HepG2 (cell line): ENCODE results near the gene TMEM151A. TPM values are rescaled to one million over a fixed set of nuclear protein-coding genes. Genes with fewer than 3 reads are reported as not detected.

Source experiments
- ATAC-seq: fragments of 200-7000 bp; cut with Tn5 transposase; 3 replicates; pipeline ENCODE4 v1.9.1; 2020; ENCODE audit warnings: mild to moderate bottlenecking, moderate library complexity
- BruUV-seq: library from RNA; stranded (reverse); fragments of 400-500 nt; replicated peaks from 2 replicates; lab custom pipeline; 2021; lab: Mats Ljungman, UMichigan
- CTCF ChIA-PET: fragments of 300-600 bp; formaldehyde crosslinking; extraction: SDS; loops from one replicate; lab custom pipeline; 2021; ENCODE audit warnings: low total read pairs, inconsistent platforms, low intra/inter-chr PET ratio; lab: Yijun Ruan, JAX
- POLR2A ChIA-PET: fragments of 350-600 bp; sonication (Branson Sonifier 250); formaldehyde crosslinking; loops from one replicate; lab custom pipeline; 2020; ENCODE audit warnings: antibody characterized with exemption, inconsistent platforms; lab: Yijun Ruan, JAX
- DNase-seq: peaks from one replicate; pipeline ENCODE4 v3.0.0-alpha.2; 2015; ENCODE audit warnings: low spot score
- FAIRE-seq: peaks from 3 replicates; lab custom pipeline; 2011; peaks lifted over from hg19 to GRCh38; lab: Jason Lieb, UNC
- H2AFZ ChIP-seq: one replicate; pipeline ENCODE4 v1.6.1; 2011; ENCODE audit warnings: low read length, inconsistent platforms
- H3K27ac ChIP-seq: fragments of 300-600 bp; 3 replicates; pipeline ENCODE4 v1.8.0; 2011; ENCODE audit warnings: mixed run types, mild to moderate bottlenecking, mixed read lengths, low read length, inconsistent platforms; ENCODE audit not compliant: insufficient read depth; ENCODE audit errors: extremely low read length
- H3K27me3 ChIP-seq, 2 experiments: fragments of 200-600 bp in 1 of 2; 2 replicates in 1 of 2; 3 replicates in 1 of 2; pipeline versions ENCODE4 v1.6.0 to v1.8.0; 2011; ENCODE audit warnings: low read length in 2 of 2, mild to moderate bottlenecking in 2 of 2, moderate library complexity in 2 of 2, inconsistent platforms in 1 of 2; ENCODE audit not compliant: insufficient read depth in 2 of 2, control insufficient read depth in 1 of 2
- H3K36me3 ChIP-seq, 2 experiments: fragments of 200-600 bp in 1 of 2; replicated peaks in 1 of 2; 2 replicates in 1 of 2; 3 replicates in 1 of 2; pipeline versions ENCODE4 v1.5.1 to v1.8.0; 2011; ENCODE audit warnings: low read length in 2 of 2, inconsistent platforms in 1 of 2; ENCODE audit not compliant: insufficient read depth in 2 of 2, control insufficient read depth in 1 of 2
- H3K4me1 ChIP-seq: 2 replicates; pipeline ENCODE4 v1.5.1; 2012; ENCODE audit warnings: low read length, inconsistent platforms; ENCODE audit not compliant: insufficient read depth
- H3K4me2 ChIP-seq: 2 replicates; pipeline ENCODE4 v1.6.0; 2011; ENCODE audit warnings: low read depth, low read length, inconsistent platforms
- H3K4me3 ChIP-seq, 3 experiments: fragments of 200-600 bp in 1 of 3; sonication (generic), shearing (Covaris generic) in 1 of 3; replicated peaks in 1 of 3; 2 replicates each; pipeline ENCODE4 v1.5.1; 2011 to 2016; ENCODE audit warnings: low read length in 3 of 3, inconsistent platforms in 2 of 3, low read depth in 2 of 3, mild to moderate bottlenecking in 2 of 3, control low read depth in 1 of 3, mixed read lengths in 1 of 3; ENCODE audit not compliant: insufficient read depth in 1 of 3
- H3K79me2 ChIP-seq: one replicate; pipeline ENCODE4 v1.6.1; 2011; ENCODE audit warnings: low read length, inconsistent platforms; ENCODE audit not compliant: insufficient read depth
- H3K9ac ChIP-seq: 2 replicates; pipeline ENCODE4 v1.6.0; 2011; ENCODE audit warnings: mild to moderate bottlenecking, low read depth, low read length, inconsistent platforms; ENCODE audit not compliant: insufficient read depth
- H3K9me3 ChIP-seq: 2 replicates; pipeline ENCODE4 v1.5.1; 2012; ENCODE audit warnings: mild to moderate bottlenecking, low read length
- H4K20me1 ChIP-seq: 2 replicates; pipeline ENCODE4 v1.6.0; 2011; ENCODE audit warnings: inconsistent platforms, mild to moderate bottlenecking, low read length, moderate library complexity; ENCODE audit not compliant: insufficient read depth
- AGO2 ChIP-seq: fragments of 200-400 bp; formaldehyde crosslinking; optimal IDR thresholded peaks from 2 replicates; pipeline ENCODE3; 2017; ENCODE audit warnings: mild to moderate bottlenecking, low read depth, low read length, moderate library complexity
- JDP2 ChIP-seq: sonication (generic); formaldehyde crosslinking; IDR thresholded peaks from 2 replicates; pipeline ENCODE4 v1.8.1; 2022; ENCODE audit warnings: missing genetic modification reagents, borderline replicate concordance
- KDM4B ChIP-seq: sonication (generic); formaldehyde crosslinking; IDR thresholded peaks from 2 replicates; pipeline ENCODE4 v1.4.0; 2020; ENCODE audit warnings: missing genetic modification reagents
- PRPF4 ChIP-seq: fragments of 200-400 bp; formaldehyde crosslinking; IDR thresholded peaks from 2 replicates; pipeline ENCODE4 v1.6.1; 2016; ENCODE audit warnings: low read length, low read depth; ENCODE audit not compliant: poor library complexity, severe bottlenecking
- ZBTB21 ChIP-seq: sonication (generic); formaldehyde crosslinking; IDR thresholded peaks from 2 replicates; pipeline ENCODE4 v1.4.0; 2020; ENCODE audit warnings: missing genetic modification reagents
- WGBS: methylation state at CpG from one replicate; pipeline ENCODE4 v1.1.6; 2017; ENCODE audit warnings: low lambda C conversion rate; 5-methylcytosine and 5-hydroxymethylcytosine counted together
- in situ Hi-C: cut with HindIII; loops from 2 replicates; pipeline ENCODE4 v1.10.0; 2017; ENCODE audit warnings: low pct_unique_long_range_greater_than_20kb; ENCODE audit not compliant: extremely low pct_ligation_motif_present
- intact Hi-C: fragments of 100-400 bp; cut with micrococcal nuclease; formaldehyde crosslinking; loops from one replicate; pipeline ENCODE4 v1.10.0; 2022; ENCODE audit not compliant: unreplicated experiment
- polyA plus RNA-seq, 8 experiments: library from polyadenylated mRNA; depleted of rRNA in 3 of 8; stranded (reverse) in 7 of 8; unstranded in 1 of 8; fragments of >200 nt; fragmentation: Illumina TruSeq in 4 of 8; extraction: Trizol in 4 of 8; gene quantifications; 2 replicates each; pipeline versions ENCODE4 v1.2.1 to v1.2.3, GENCODE V29; 2011 to 2016; ENCODE audit warnings: low read depth in 4 of 8, missing spikeins in 1 of 8, mixed read lengths in 1 of 8; ENCODE audit not compliant: insufficient read depth in 1 of 8
- total RNA-seq, 5 experiments: library from RNA; depleted of rRNA; stranded (reverse); fragments of >200 nt; fragmentation: Illumina TruSeq; extraction: Trizol; gene quantifications; 2 replicates each; pipeline ENCODE4 v1.2.3, GENCODE V29; 2016; ENCODE audit warnings: low read depth in 1 of 5
- TF ChIP-seq, protein P1 (sequence below): sonication (generic); formaldehyde crosslinking; IDR thresholded peaks from 2 replicates; pipeline ENCODE4 v1.9.0; 2021; ENCODE audit warnings: missing genetic modification reagents, mild to moderate bottlenecking, borderline replicate concordance

The TMEM151A gene
- total and polyA plus RNA-seq, 2 of the 13 experiments (the other 11 are each of a cell fraction or from before 2014, with no cell fraction given) = 0.18 to 0.33 TPM

- WGBS = 90% methylated on average over 4 of the region's 14 CpGs
- H3K4me2 ChIP-seq = no peak overlapping the region
- TF ChIP-seq ZBTB21 (CRISPR knock-in tag) (no peak), PRPF4 (no peak), AGO2 (peak; percentile 21), KDM4B (CRISPR knock-in tag) (no peak), JDP2 (no peak)
- TF ChIP-seq, protein P1, sequence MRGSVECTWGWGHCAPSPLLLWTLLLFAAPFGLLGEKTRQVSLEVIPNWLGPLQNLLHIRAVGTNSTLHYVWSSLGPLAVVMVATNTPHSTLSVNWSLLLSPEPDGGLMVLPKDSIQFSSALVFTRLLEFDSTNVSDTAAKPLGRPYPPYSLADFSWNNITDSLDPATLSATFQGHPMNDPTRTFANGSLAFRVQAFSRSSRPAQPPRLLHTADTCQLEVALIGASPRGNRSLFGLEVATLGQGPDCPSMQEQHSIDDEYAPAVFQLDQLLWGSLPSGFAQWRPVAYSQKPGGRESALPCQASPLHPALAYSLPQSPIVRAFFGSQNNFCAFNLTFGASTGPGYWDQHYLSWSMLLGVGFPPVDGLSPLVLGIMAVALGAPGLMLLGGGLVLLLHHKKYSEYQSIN (CRISPR knock-in tag) = no peak
- no peaks in the 10 kb centered on the region for H4K20me1 ChIP-seq
- H3K9ac ChIP-seq = no peak overlapping the region
- no peaks in the 10 kb centered on the region for H3K4me1 ChIP-seq
- H3K9me3 ChIP-seq = no peaks in the 10 kb centered on the region
- ChIA-PET POLR2A (no interaction called here), CTCF (no interaction called here)
- no peak overlapping the region for H3K4me3 ChIP-seq
- no TSS peak for BruUV-seq
- FAIRE-seq = no peak
- ATAC-seq = no peak
- no peak overlapping the region for H3K27ac ChIP-seq
- H3K79me2 ChIP-seq = no peaks in the 10 kb centered on the region
- intact Hi-C loops (no loop called here), in situ Hi-C loops (no loop called here)
- peaks cover 3% of the 10 kb centered on the region in 2 experiments; a peak in 3 of 5 replicates for H3K36me3 ChIP-seq
- no peaks in the 10 kb centered on the region for H3K27me3 ChIP-seq
- no peak for DNase-seq
- H2AFZ ChIP-seq = no peak overlapping the region
Measured at GRCh38 chr11:66242095-66242765, 49.5 kb upstream of the TMEM151A start.
